NB4 (cell line): ENCODE measurements around the gene ITSN1.

Source experiments
- DNase-seq: peaks from one replicate; pipeline ENCODE4 v3.0.0; 2010; ENCODE audit warnings: low read depth
- H3K4me3 ChIP-seq: one replicate; pipeline ENCODE4 v1.5.1; 2011; ENCODE audit warnings: mild to moderate bottlenecking, low read depth, low read length, moderate library complexity
- CTCF ChIP-seq: IDR thresholded peaks from one replicate; pipeline ENCODE4 v1.5.1; 2012; ENCODE audit warnings: low read depth, low read length
- MAX ChIP-seq: IDR thresholded peaks from 2 replicates; pipeline ENCODE4 v1.6.1; 2011; ENCODE audit warnings: low read depth, low read length
- MYC ChIP-seq: IDR thresholded peaks from 2 replicates; pipeline ENCODE4 v1.6.1; 2011; ENCODE audit warnings: low read depth, low read length
- POLR2A ChIP-seq: IDR thresholded peaks from 2 replicates; pipeline ENCODE4 v1.6.1; 2011; ENCODE audit warnings: mild to moderate bottlenecking; ENCODE audit not compliant: insufficient read length; ENCODE audit errors: extremely low read depth

ITSN1 gene

GRCh38 chr21:33839806-33840205 is 197.5 kb downstream of the ITSN1 start:
- no peak for DNase-seq
- no peak overlapping the region for H3K4me3 ChIP-seq
- no peak for TF ChIP-seq CTCF
- no peak for TF ChIP-seq POLR2A
- TF ChIP-seq MAX = no peak
- TF ChIP-seq MYC = no peak

GRCh38 chr21:33840771-33841170 is 198.5 kb downstream of the ITSN1 start:
- DNase-seq = no peak
- H3K4me3 ChIP-seq = no peak overlapping the region
- TF ChIP-seq MYC (no peak), CTCF (no peak), POLR2A (no peak), MAX (no peak)

- H3K4me3 ChIP-seq = no peak overlapping the region
- TF ChIP-seq MAX = no peak
- no peak for TF ChIP-seq MYC
- no peak for TF ChIP-seq CTCF
- no peak for TF ChIP-seq POLR2A
- DNase-seq = no peak
These were observed 199.3 kb downstream of the ITSN1 start for GRCh38 chr21:33841561-33841960.

GRCh38 chr21:33843216-33843615 is 200.9 kb downstream of the ITSN1 start:
- TF ChIP-seq POLR2A (no peak), MAX (no peak), MYC (no peak), CTCF (no peak)
- no peak for DNase-seq

DNA sequence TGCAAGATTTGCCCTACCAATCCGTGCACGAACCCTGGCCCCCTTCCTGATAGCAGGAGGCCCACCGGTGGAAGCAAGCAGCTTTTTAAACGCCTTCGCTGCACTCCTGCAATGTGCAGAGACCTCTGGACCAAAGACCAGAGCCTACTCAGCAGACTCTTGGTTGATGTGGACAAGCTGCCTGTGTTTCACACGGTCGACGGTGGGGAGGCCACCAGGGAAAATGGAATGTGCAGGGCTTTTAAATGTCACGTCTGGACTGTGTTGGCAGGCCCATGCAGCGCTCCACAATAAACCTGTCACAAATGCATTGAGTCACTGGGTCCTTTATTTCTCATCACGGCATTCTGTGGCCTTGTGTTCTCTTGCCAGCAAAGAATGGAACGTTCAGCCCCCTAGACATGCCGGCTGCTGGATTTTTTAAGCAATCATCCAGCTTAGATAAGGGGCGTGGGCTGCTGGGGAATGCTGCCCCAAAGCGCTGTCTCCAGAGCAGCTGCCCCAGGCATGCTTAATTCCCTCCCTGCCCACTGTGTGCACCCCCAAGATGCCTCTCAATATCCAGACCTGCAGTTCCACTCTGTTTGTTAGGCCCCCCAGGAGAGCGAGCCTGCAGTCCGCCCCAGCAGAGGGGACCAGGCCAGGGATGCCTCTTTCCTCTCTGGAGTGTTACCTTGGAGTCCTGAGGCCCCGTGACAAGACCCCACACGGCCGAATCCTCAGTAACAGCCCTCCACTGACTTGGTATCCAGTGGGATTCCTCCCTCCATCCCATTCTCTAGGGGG is 202.0 kb downstream of the ITSN1 start:
- DNase-seq = no peak
- no peak for TF ChIP-seq CTCF
- no peak for TF ChIP-seq MAX
- no peak for TF ChIP-seq POLR2A
- TF ChIP-seq MYC = no peak
- H3K4me3 ChIP-seq = no peak overlapping the region

More at GRCh38 chr21:33843216-33843615, 200.9 kb downstream of the ITSN1 start:
- no peak overlapping the region for H3K4me3 ChIP-seq
